Heart right ventricle (tissue), 16 donors: ENCODE results near the gene RYK. TPM values are rescaled to one million over a fixed set of nuclear protein-coding genes. Genes with fewer than 3 reads are reported as not detected.
"Not testable (repeated sequence)": the region's sequence is repeated elsewhere in the genome, so short reads cannot be mapped to it uniquely, and the experiment has no call there.

ENCODE experiments used
- ATAC-seq, 8 donors: fragments of 200-7000 bp; cut with Tn5 transposase; one replicate each; pipeline ENCODE4 v1.9.1; 2020; ENCODE audit warnings: mild to moderate bottlenecking in 8 of 8, moderate library complexity in 8 of 8, moderate number of reproducible peaks in 1 of 8
- DNase-seq, 2 donors: peaks; one replicate each; pipeline ENCODE4 v3.0.0-alpha.2; 2020
- H3K27ac ChIP-seq, 10 donors: fragments of 200-600 bp; sonication (generic) in 2 of 10; one replicate each; pipeline versions ENCODE4 v1.5.0 to v1.8.0; 2020 to 2022; ENCODE audit warnings: mild to moderate bottlenecking in 3 of 10
- H3K27me3 ChIP-seq, 7 donors: fragments of 200-600 bp; one replicate each; pipeline ENCODE4 v1.8.0; 2021 to 2022; ENCODE audit warnings: mild to moderate bottlenecking in 2 of 7
- H3K36me3 ChIP-seq, 9 donors: fragments of 200-600 bp; sonication (generic) in 1 of 9; one replicate each; pipeline versions ENCODE4 v1.5.0 to v1.8.0; 2020 to 2022; ENCODE audit warnings: mild to moderate bottlenecking in 2 of 9
- H3K4me1 ChIP-seq, 9 donors: fragments of 200-600 bp; sonication (generic) in 1 of 9; one replicate each; pipeline versions ENCODE4 v1.5.0 to v1.8.0; 2020 to 2022; ENCODE audit warnings: mild to moderate bottlenecking in 4 of 9
- H3K4me3 ChIP-seq, 10 donors: fragments of 200-600 bp; sonication (generic) in 2 of 10; one replicate each; pipeline versions ENCODE4 v1.5.0 to v1.8.0; 2020 to 2022; ENCODE audit warnings: mild to moderate bottlenecking in 7 of 10, moderate library complexity in 2 of 10
- H3K9me3 ChIP-seq, 11 donors: fragments of 200-600 bp in 10 of 11; sonication (generic) in 2 of 11; one replicate each; pipeline versions ENCODE4 v1.5.0 to v1.8.0; 2013 to 2022; ENCODE audit warnings: mild to moderate bottlenecking in 2 of 11, control low read depth in 1 of 11, moderate library complexity in 1 of 11
- CTCF ChIP-seq, 9 donors: fragments of 200-600 bp; sonication (generic) in 2 of 9; IDR thresholded peaks; one replicate each; pipeline versions ENCODE4 v1.5.0 to v1.8.0; 2021 to 2022; ENCODE audit warnings: antibody characterized with exemption in 9 of 9, mild to moderate bottlenecking in 5 of 9, moderate library complexity in 1 of 9
- WGBS, 2 donors: extraction: QIAGEN DNeasy Blood & Tissue Kit; methylation state at CpG; one replicate each; pipeline ENCODE4 v1.1.7; 2013; ENCODE audit warnings: inconsistent platforms in 1 of 2; 5-methylcytosine and 5-hydroxymethylcytosine counted together
- intact Hi-C, 10 donors: fragments of 100-400 bp; cut with DNase I; formaldehyde crosslinking; loops; one replicate each; pipeline versions ENCODE4 v1.11.1 to v1.14.2; 2022
- polyA plus RNA-seq, 2 donors: library from polyadenylated mRNA; stranded (reverse); fragments of 200-250 nt; gene quantifications; one replicate each; pipeline ENCODE4 v1.2.3, GENCODE V29; 2013
- total RNA-seq, 10 donors: library from RNA; stranded (reverse); fragmentation: NEBNext Ultra II Directional in 3 of 10; extraction: Animal tissue kit (Norgen Biotek cat#: 25700) in 3 of 10; gene quantifications; one replicate each; pipeline versions ENCODE4 v1.2.1 to v1.2.4, GENCODE V29; 2021 to 2023
- donor health status: Arrhythmogenic right ventricular cardiomyopathy.
- donor health status: ischemic (EF 13 %, LVEDD 7.1; RV severe dilation, severe dysfunction).
- donor health status: healthy with polysubstance abuse.
- donor health status: DM: no; HTN: yes; CAD: no.
- donor health status: DM: no; HTN: no; CAD: no.
- donor health status: ischemic (EF 25% LVEDD 6.9; RV normal size, moderate dysfunction).
- donor health status: ischemic (EF 25% LVEDD 5.7; RV mildly dilated, moderate dysfunction).
- donor health status: healthy.
- donor health status: DM: yes; HTN: yes; CAD: no.
- donor health status: Ischemic cardiomyopathy.
- donor health status: ischemic (EF 35%, LVEDD 5.7; RV mildly dilated, moderate dysfunction).
- donor health status: nonischemic (EF 11% LVEDD 7.7; RV severe dilation, severe dysfunction).
- donor health status: DM: yes; HTN: yes; CAD: no.
- donor health status: PGD.
- donor health status: ischemic (EF 29% LVEDD 5.4; RV normal size, mild dysfunction).
- donor health status: nonischemic (EF 23%, LVEDD 6.1; RV moderate dilation, normal function).

The RYK gene
- total and polyA plus RNA-seq, 12 donors = 18.0 to 45.8 (median 36.5) TPM

- ATAC-seq = no peak
- WGBS, 2 donors = 85 to 92% methylated on average over 2 of the region's 2 CpGs
- Histone ChIP-seq H3K9me3 (no peaks in the 10 kb centered on the region), H3K27ac (no peak overlapping the region), H3K4me1 (no peaks in the 10 kb centered on the region), H3K4me3 (no peak overlapping the region), H3K36me3 (no peaks in the 10 kb centered on the region), H3K27me3 (peaks cover 0 to 3% (median 0%) of the 10 kb centered on the region in 7 donors)
- no peak for TF ChIP-seq CTCF (IDR thresholded peaks at IDR 0.05)
- no peak for DNase-seq
- intact Hi-C loops = no loop called here
These were observed 31.4 kb upstream of the RYK start for GRCh38 chr3:134281912-134282658.

- DNase-seq = no peak
- Histone ChIP-seq H3K4me1 (no peaks in the 10 kb centered on the region), H3K27ac (no peak overlapping the region), H3K27me3 (no peaks in the 10 kb centered on the region), H3K36me3 (no peaks in the 10 kb centered on the region), H3K9me3 (no peaks in the 10 kb centered on the region), H3K4me3 (no peak overlapping the region)
- TF ChIP-seq CTCF (IDR thresholded peaks at IDR 0.05) = no peak
- no peak for ATAC-seq
- intact Hi-C loops = no loop called here
- 55 to 62% methylated on average over 2 of the region's 2 CpGs for WGBS, 2 donors
These were observed 28.8 kb upstream of the RYK start for GRCh38 chr3:134279466-134279865.

GRCh38 chr3:134277066-134277660, 26.5 kb upstream of the RYK start:
- no peak overlapping the region for H3K4me3 ChIP-seq
- intact Hi-C loops = no loop called here
- no peaks in the 10 kb centered on the region for H3K36me3 ChIP-seq
- no peaks in the 10 kb centered on the region for H3K9me3 ChIP-seq
- WGBS, 2 donors = 76 to 77% methylated on average over 3 of the region's 3 CpGs
- H3K27ac ChIP-seq = no peak overlapping the region
- H3K4me1 ChIP-seq = no peaks in the 10 kb centered on the region
- H3K27me3 ChIP-seq = peaks cover 0 to 3% (median 0%) of the 10 kb centered on the region in 7 donors
- DNase-seq (no peak), ATAC-seq (no peak)
- no peak for TF ChIP-seq CTCF (IDR thresholded peaks at IDR 0.05)

- intact Hi-C loops = no loop called here
- no peaks in the 10 kb centered on the region for H3K9me3 ChIP-seq
- H3K4me3 ChIP-seq = no peak overlapping the region
- H3K4me1 ChIP-seq = no peaks in the 10 kb centered on the region
- peaks cover 0 to 3% (median 0%) of the 10 kb centered on the region in 7 donors for H3K27me3 ChIP-seq
- no peak overlapping the region for H3K27ac ChIP-seq
- H3K36me3 ChIP-seq = no peaks in the 10 kb centered on the region
- 46 to 53% methylated on average over 3 of the region's 3 CpGs for WGBS, 2 donors
- no peak for DNase-seq
- TF ChIP-seq CTCF (IDR thresholded peaks at IDR 0.05) = no peak
- ATAC-seq = no peak
These were observed 25.4 kb upstream of the RYK start for GRCh38 chr3:134276086-134276485.

- H3K4me3 ChIP-seq, ATAC-seq, intact Hi-C loops, H3K27ac ChIP-seq, H3K27me3 ChIP-seq, H3K9me3 ChIP-seq, H3K4me1 ChIP-seq, DNase-seq, H3K36me3 ChIP-seq: not testable (repeated sequence)
These were observed 24.5 kb upstream of the RYK start for GRCh38 chr3:134275110-134275509.
